PC-9 (cell line): ENCODE results near the gene KIAA0513. TPM values are rescaled to one million over a fixed set of nuclear protein-coding genes. Genes with fewer than 3 reads are reported as not detected.

Experiments
- Bru-seq: library from RNA; stranded (reverse); fragments of 400-500 nt; gene quantifications from one replicate; lab custom pipeline; 2021; lab: Mats Ljungman, UMichigan
- BruChase-seq, 2 experiments: library from RNA; stranded (reverse); fragments of 400-500 nt; gene quantifications; one replicate each; lab custom pipeline; 2021; lab: Mats Ljungman, UMichigan
- BruUV-seq: library from RNA; stranded (reverse); fragments of 400-500 nt; replicated peaks from 2 replicates; lab custom pipeline; 2021; lab: Mats Ljungman, UMichigan
- CTCF ChIA-PET: fragments of 300-600 bp; sonication (Branson Sonifier 250); formaldehyde crosslinking; loops from one replicate; lab custom pipeline; 2022; ENCODE audit warnings: antibody characterized with exemption; lab: Charles Lee
- POLR2A ChIA-PET: fragments of 300-600 bp; sonication (Branson Sonifier 250); formaldehyde crosslinking; loops from one replicate; lab custom pipeline; 2022; ENCODE audit warnings: antibody characterized with exemption; ENCODE audit not compliant: unreplicated experiment; lab: Charles Lee
- DNase-seq, 2 experiments: peaks; one replicate each; pipeline versions ENCODE4 v3.0.0 to v3.0.0-alpha.2; 2015 to 2022; ENCODE audit warnings: mixed read lengths in 1 of 2
- H2AFZ ChIP-seq: fragments of 200-600 bp; sonication (generic); 2 replicates; pipeline ENCODE4 v1.8.1; 2017; ENCODE audit warnings: antibody characterized with exemption
- H3F3A ChIP-seq: fragments of 200-600 bp; sonication (generic); 2 replicates; pipeline ENCODE4 v1.8.1; 2017; ENCODE audit warnings: antibody characterized with exemption, mild to moderate bottlenecking, low read depth; ENCODE audit not compliant: insufficient read depth
- H3K27ac ChIP-seq: fragments of 200-600 bp; sonication (generic); 2 replicates; pipeline ENCODE4 v1.6.1; 2016; ENCODE audit warnings: mixed run types
- H3K27me3 ChIP-seq: fragments of 200-600 bp; sonication (generic); 2 replicates; pipeline ENCODE4 v1.6.1; 2016; ENCODE audit warnings: low read depth, mixed run types; ENCODE audit not compliant: insufficient read depth
- H3K36me3 ChIP-seq: fragments of 200-600 bp; sonication (generic); 2 replicates; pipeline ENCODE4 v1.6.1; 2016; ENCODE audit warnings: low read depth, mixed run types
- H3K4me1 ChIP-seq: fragments of 200-600 bp; sonication (generic); replicated peaks from 2 replicates; pipeline ENCODE4 v1.6.1; 2016; ENCODE audit warnings: mixed run types; ENCODE audit not compliant: insufficient read depth
- H3K4me2 ChIP-seq: fragments of 200-600 bp; sonication (generic); 2 replicates; pipeline ENCODE4 v1.6.1; 2017; ENCODE audit warnings: mixed run types
- H3K4me3 ChIP-seq: fragments of 200-600 bp; sonication (generic); 2 replicates; pipeline ENCODE4 v1.6.1; 2016; ENCODE audit warnings: mixed run types
- H3K79me2 ChIP-seq: fragments of 200-600 bp; sonication (generic); 2 replicates; pipeline ENCODE4 v1.6.1; 2017; ENCODE audit warnings: low read depth, mixed run types
- H3K9me2 ChIP-seq: fragments of 200-600 bp; sonication (generic); 2 replicates; pipeline ENCODE4 v1.8.1; 2017; ENCODE audit warnings: mild to moderate bottlenecking; ENCODE audit not compliant: insufficient read depth
- H3K9me3 ChIP-seq: fragments of 200-600 bp; sonication (generic); 2 replicates; pipeline ENCODE4 v1.8.1; 2016; ENCODE audit warnings: low read depth; ENCODE audit not compliant: insufficient read depth
- H4K20me1 ChIP-seq: fragments of 200-600 bp; sonication (generic); 2 replicates; pipeline ENCODE4 v1.8.1; 2017; ENCODE audit not compliant: insufficient read depth
- CTCF ChIP-seq: fragments of 200-600 bp; sonication (generic); conservative IDR thresholded peaks from 2 replicates; pipeline ENCODE4 v1.6.1; 2017; ENCODE audit warnings: mixed run types, antibody characterized with exemption, mild to moderate bottlenecking, moderate library complexity
- EZH2 ChIP-seq: fragments of 200-600 bp; sonication (generic); IDR thresholded peaks from 2 replicates; pipeline ENCODE4 v1.8.0; 2017; ENCODE audit warnings: antibody characterized with exemption, low read depth
- intact Hi-C: fragments of 100-400 bp; cut with micrococcal nuclease; formaldehyde crosslinking; loops from one replicate; pipeline ENCODE4 v1.10.0; 2022; ENCODE audit not compliant: unreplicated experiment
- long read RNA-seq: library from polyadenylated mRNA; stranded (forward); transcript quantifications from one replicate; pipeline ENCODE4 v2.0.0, GENCODE V29; 2022
- total RNA-seq: library from RNA; stranded (reverse); gene quantifications from 2 replicates; pipeline ENCODE4 v1.2.3, GENCODE V29; 2021

Gene KIAA0513
- total RNA-seq (4.2 and 4.3 TPM in 2 replicates), Bru-seq, nascent RNA (percentile 37 among the genes with signal in this experiment), BruChase-seq, experiment 1, labeled RNA remaining after a 2-hour chase (percentile 44 among the genes with signal in this experiment), BruChase-seq, experiment 2, labeled RNA remaining after a 6-hour chase (percentile 48 among the genes with signal in this experiment)
- long read RNA-seq, result 0 reads

GRCh38 chr16:85027349-85027957 lies at the start of gene KIAA0513:
KIAA0513 (plus strand) TSS chr16:85027795; CDS start chr16:85067072, 39,277 bp downstream.
- intact Hi-C loops, result loop anchor here (5.0 kb wide), 1 partner anchor 35 kb away; no protein-coding TSS in a partner anchor
- peak; percentile 73 to 95 for DNase-seq

GRCh38 chr16:84979516-84979915 lies 48.1 kb upstream of the KIAA0513 start:
- Histone ChIP-seq H3K36me3 (peaks cover 22% of the 10 kb centered on the region), H3K4me3 (no peak overlapping the region), H3F3A (peaks cover 7% of the 10 kb centered on the region; the same call in 1 of the 2 replicates), H3K4me1 (no peaks in the 10 kb centered on the region), H3K4me2 (no peak overlapping the region), H4K20me1 (no peaks in the 10 kb centered on the region), H2AFZ (no peak overlapping the region), H3K27ac (no peak overlapping the region), H3K79me2 (peaks cover 6% of the 10 kb centered on the region; the same call in 1 of the 2 replicates), H3K9me2 (no peaks in the 10 kb centered on the region), H3K9me3 (no peaks in the 10 kb centered on the region), H3K27me3 (no peaks in the 10 kb centered on the region)
- POLR2A ChIA-PET, result no interaction called here
- TF ChIP-seq CTCF, result no peak
- TF ChIP-seq EZH2, result no peak
- intact Hi-C loops, result no loop called here
- CTCF ChIA-PET, result no interaction called here
- DNase-seq, result no peak
- no TSS peak for BruUV-seq

More at GRCh38 chr16:85027349-85027957, at the start of gene KIAA0513:
- Histone ChIP-seq H3K79me2 (no peaks in the 10 kb centered on the region), H3K9me3 (no peaks in the 10 kb centered on the region), H3K9me2 (no peaks in the 10 kb centered on the region), H2AFZ (peak within 1 kb of the TSS; percentile 87), H3K4me1 (peaks cover 52% of the 10 kb centered on the region), H3K36me3 (no peaks in the 10 kb centered on the region), H3K27ac (peak within 1 kb of the TSS; percentile 52), H3K4me2 (peak within 1 kb of the TSS; percentile 95), H4K20me1 (peaks cover 5% of the 10 kb centered on the region; the same call in 1 of the 2 replicates), H3F3A (peaks cover 33% of the 10 kb centered on the region), H3K27me3 (no peaks in the 10 kb centered on the region), H3K4me3 (peak within 1 kb of the TSS; percentile 93)
- BruUV-seq, result no TSS peak
- POLR2A ChIA-PET, result interaction anchor here (0.6 to 0.7 kb wide), 3 partner anchors 12 to 40 kb away, joined by 3 to 7 read pairs (median 6); no protein-coding TSS in a partner anchor
- CTCF ChIA-PET, result interaction anchor here (0.6 to 1.1 kb wide), 5 partner anchors 26 to 87 kb away, joined by 3 to 23 read pairs (median 4); no protein-coding TSS in a partner anchor
- TF ChIP-seq EZH2 (no peak), CTCF (no peak; the same call in 1 of the 2 replicates)

- intact Hi-C loops, result no loop called here
- H3K27me3 ChIP-seq, result no peaks in the 10 kb centered on the region
- no peaks in the 10 kb centered on the region for H3K9me2 ChIP-seq
- H2AFZ ChIP-seq, result no peak overlapping the region
- TF ChIP-seq EZH2 (no peak), CTCF (no peak)
- peaks cover 32% of the 10 kb centered on the region for H3K79me2 ChIP-seq
- DNase-seq, result no peak
- ChIA-PET CTCF (no interaction called here), POLR2A (no interaction called here)
- H3F3A ChIP-seq, result peaks cover 21% of the 10 kb centered on the region
- no peak overlapping the region for H3K27ac ChIP-seq
- peaks cover 31% of the 10 kb centered on the region for H3K36me3 ChIP-seq
- no peak overlapping the region for H3K4me3 ChIP-seq
- no peaks in the 10 kb centered on the region for H3K9me3 ChIP-seq
- no peaks in the 10 kb centered on the region for H4K20me1 ChIP-seq
- BruUV-seq, result no TSS peak
- no peak overlapping the region for H3K4me2 ChIP-seq
- H3K4me1 ChIP-seq, result peaks cover 24% of the 10 kb centered on the region
Measured at GRCh38 chr16:84982434-84982833, 45.2 kb upstream of the KIAA0513 start.
